K562 (cell line): ENCODE data around the gene CD300LB. TPM values are rescaled to one million over a fixed set of nuclear protein-coding genes. Genes with fewer than 3 reads are reported as not detected.

Source experiments
- ATAC-seq: fragments of 200-7000 bp; cut with Tn5 transposase; 3 replicates; pipeline ENCODE4 v1.9.1; 2020; ENCODE audit warnings: moderate library complexity
- BruUV-seq: library from RNA; stranded (reverse); fragments of 400-500 nt; replicated peaks from 2 replicates; lab custom pipeline; 2021; lab: Mats Ljungman, UMichigan
- CTCF ChIA-PET: fragments of 300-600 bp; formaldehyde crosslinking; extraction: SDS; loops from one replicate; lab custom pipeline; 2021; ENCODE audit warnings: low intra/inter-chr PET ratio; lab: Yijun Ruan, JAX
- POLR2A ChIA-PET: fragments of 300-600, 350-650 bp; sonication (Branson Sonifier 250); formaldehyde crosslinking; extraction: SDS; loops from one replicate; lab custom pipeline; 2021; ENCODE audit warnings: antibody characterized with exemption, inconsistent platforms; lab: Yijun Ruan, JAX
- DNase-seq, 4 experiments: peaks; one replicate each; pipeline versions ENCODE4 v3.0.0 to v3.0.0-alpha.2; 2011 to 2018; ENCODE audit warnings: low spot score in 3 of 4, mixed read lengths in 3 of 4; ENCODE audit errors: extremely low read depth in 1 of 4
- FAIRE-seq: peaks from 2 replicates; lab custom pipeline; 2011; peaks lifted over from hg19 to GRCh38; lab: Jason Lieb, UNC
- H2AFZ ChIP-seq: 2 replicates; pipeline ENCODE4 v1.6.0; 2011; ENCODE audit warnings: low read depth, low read length, control low read depth, inconsistent platforms
- H3K27ac ChIP-seq: fragments of 200-600 bp; 3 replicates; pipeline ENCODE4 v1.8.0; 2011; ENCODE audit warnings: low read depth, mild to moderate bottlenecking, control low read depth, inconsistent platforms, low read length, moderate library complexity, mixed read lengths; ENCODE audit errors: extremely low read depth
- H3K27me3 ChIP-seq, 2 experiments: fragments of 300-600 bp in 1 of 2; 2 replicates in 1 of 2; 3 replicates in 1 of 2; pipeline versions ENCODE4 v1.6.0 to v1.8.0; 2011; ENCODE audit warnings: inconsistent platforms in 2 of 2, low read length in 2 of 2, mild to moderate bottlenecking in 1 of 2, mixed read lengths in 1 of 2, moderate library complexity in 1 of 2; ENCODE audit not compliant: control insufficient read depth in 2 of 2, insufficient read depth in 2 of 2
- H3K36me3 ChIP-seq: fragments of 300-600 bp; 3 replicates; pipeline ENCODE4 v1.8.0; 2011; ENCODE audit warnings: mild to moderate bottlenecking, low read length, inconsistent platforms; ENCODE audit not compliant: control insufficient read depth, insufficient read depth
- H3K4me1 ChIP-seq, 2 experiments: fragments of 200-600 bp in 1 of 2; replicated peaks in 1 of 2; 2 replicates in 1 of 2; 3 replicates in 1 of 2; pipeline versions ENCODE4 v1.5.1 to v1.8.0; 2011; ENCODE audit warnings: inconsistent platforms in 2 of 2, low read length in 2 of 2, mild to moderate bottlenecking in 1 of 2, mixed read lengths in 1 of 2, moderate library complexity in 1 of 2; ENCODE audit not compliant: control insufficient read depth in 2 of 2, insufficient read depth in 2 of 2
- H3K4me2 ChIP-seq: 2 replicates; pipeline ENCODE4 v1.6.1; 2011; ENCODE audit warnings: low read length, control low read depth, inconsistent platforms, mixed read lengths; ENCODE audit not compliant: insufficient read depth
- H3K4me3 ChIP-seq: fragments of 200-600 bp; sonication (generic), shearing (Covaris generic); 2 replicates; pipeline ENCODE4 v1.5.1; 2016; ENCODE audit warnings: control low read depth, inconsistent platforms
- H3K79me2 ChIP-seq: fragments of 200-600 bp; 3 replicates; pipeline ENCODE4 v1.8.0; 2011; ENCODE audit warnings: low read length, inconsistent platforms; ENCODE audit not compliant: control insufficient read depth, insufficient read depth
- H3K9ac ChIP-seq, 2 experiments: 2 replicates each; pipeline versions ENCODE4 v1.6.0 to v1.6.1; 2011; ENCODE audit warnings: low read depth in 2 of 2, low read length in 2 of 2, control low read depth in 1 of 2, inconsistent platforms in 1 of 2, mild to moderate bottlenecking in 1 of 2, mixed read lengths in 1 of 2; ENCODE audit not compliant: insufficient read depth in 1 of 2
- H3K9me1 ChIP-seq: one replicate; pipeline ENCODE4 v1.6.0; 2011; ENCODE audit warnings: inconsistent platforms, mild to moderate bottlenecking, low read length, moderate library complexity; ENCODE audit not compliant: control insufficient read depth, insufficient read depth
- H3K9me3 ChIP-seq: replicated peaks from 2 replicates; pipeline ENCODE4 v1.5.1; 2011; ENCODE audit warnings: low read depth, low read length, inconsistent platforms; ENCODE audit not compliant: control insufficient read depth, insufficient read depth
- H4K20me1 ChIP-seq: replicated peaks from 2 replicates; pipeline ENCODE4 v1.6.1; 2011; ENCODE audit warnings: low read length, inconsistent platforms, mixed read lengths; ENCODE audit not compliant: control insufficient read depth, insufficient read depth
- HDAC1 ChIP-seq, 2 experiments: fragments of 450-650 bp; IDR thresholded peaks; 2 replicates each; pipeline ENCODE4 v1.6.1; 2016 to 2017; ENCODE audit warnings: inconsistent platforms in 1 of 2, mild to moderate bottlenecking in 1 of 2, moderate library complexity in 1 of 2
- HEY1 ChIP-seq: fragments of 250-450 bp; sonication (Bioruptor Pico); IDR thresholded peaks from 2 replicates; pipeline ENCODE4 v1.5.0; 2020; ENCODE audit warnings: mild to moderate bottlenecking, moderate library complexity, borderline replicate concordance
- MAFK ChIP-seq: IDR thresholded peaks from 2 replicates; pipeline ENCODE4 v1.6.1; 2011; ENCODE audit warnings: low read length, improper control_type of control experiment
- MCM2 ChIP-seq: fragments of 450-650 bp; IDR thresholded peaks from 2 replicates; pipeline ENCODE4 v1.6.1; 2017; ENCODE audit warnings: low read depth, mild to moderate bottlenecking
- MYNN ChIP-seq, 2 experiments: sonication (generic); formaldehyde crosslinking in 1 of 2; IDR thresholded peaks; 2 replicates each; pipeline versions ENCODE4 v1.5.0 to v1.6.1; 2016 to 2020; ENCODE audit warnings: antibody characterized with exemption in 1 of 2, missing genetic modification reagents in 1 of 2
- NCOR1 ChIP-seq: fragments of 450-650 bp; IDR thresholded peaks from 2 replicates; pipeline ENCODE4 v1.6.1; 2016; ENCODE audit warnings: mild to moderate bottlenecking, moderate library complexity
- NRF1 ChIP-seq, 2 experiments: fragments of 450-650 bp; IDR thresholded peaks in 1 of 2; conservative IDR thresholded peaks in 1 of 2; 2 replicates each; pipeline ENCODE4 v1.6.1; 2014; ENCODE audit warnings: mild to moderate bottlenecking in 2 of 2
- NUFIP1 ChIP-seq: fragments of 450-650 bp; IDR thresholded peaks from 2 replicates; pipeline ENCODE4 v1.6.1; 2018; ENCODE audit not compliant: partially characterized antibody
- OTX1 ChIP-seq: fragments of 450-650 bp; formaldehyde crosslinking; IDR thresholded peaks from 2 replicates; pipeline ENCODE4 v1.4.0; 2022; ENCODE audit warnings: mild to moderate bottlenecking
- PPARD ChIP-seq: fragments of 250-450 bp; sonication (Bioruptor Pico); IDR thresholded peaks from 2 replicates; pipeline ENCODE4 v1.8.0; 2022; ENCODE audit warnings: inconsistent platforms, mild to moderate bottlenecking, moderate library complexity
- RBM17 ChIP-seq: fragments of 200-400 bp; formaldehyde crosslinking; IDR thresholded peaks from 2 replicates; pipeline ENCODE4 v1.6.1; 2017; ENCODE audit warnings: low read depth, mild to moderate bottlenecking, low read length, borderline replicate concordance
- SIX5 ChIP-seq, 2 experiments: IDR thresholded peaks; 2 replicates each; pipeline ENCODE4 v1.6.1; 2011; ENCODE audit warnings: low read length in 2 of 2, borderline replicate concordance in 1 of 2, low read depth in 1 of 2, mild to moderate bottlenecking in 1 of 2, moderate library complexity in 1 of 2; ENCODE audit not compliant: insufficient read depth in 1 of 2
- SMAD4 ChIP-seq: fragments of 250-450 bp; sonication (Bioruptor Pico); conservative IDR thresholded peaks from 2 replicates; pipeline ENCODE4 v1.8.0; 2021; ENCODE audit warnings: inconsistent platforms, mild to moderate bottlenecking, moderate library complexity
- ZFPM2 ChIP-seq: fragments of 250-450 bp; sonication (Bioruptor Pico); IDR thresholded peaks from 2 replicates; pipeline ENCODE4 v1.5.1; 2022; ENCODE audit warnings: mild to moderate bottlenecking
- ZNF232 ChIP-seq: sonication (generic); formaldehyde crosslinking; IDR thresholded peaks from 2 replicates; pipeline ENCODE4 v1.8.0; 2022; ENCODE audit warnings: mild to moderate bottlenecking, missing genetic modification reagents
- ZNF277 ChIP-seq: fragments of 250-450 bp; sonication (Bioruptor Pico); IDR thresholded peaks from 2 replicates; pipeline ENCODE4 v1.8.0; 2022; ENCODE audit warnings: inconsistent platforms, mild to moderate bottlenecking, moderate library complexity, borderline replicate concordance
- ZNF324 ChIP-seq: fragments of 250-450 bp; sonication (Bioruptor Pico); IDR thresholded peaks from 2 replicates; pipeline ENCODE4 v1.4.0; 2020; ENCODE audit warnings: mild to moderate bottlenecking
- ZNF398 ChIP-seq: fragments of 250-450 bp; sonication (Bioruptor Pico); IDR thresholded peaks from 2 replicates; pipeline ENCODE4 v1.8.0; 2021; ENCODE audit warnings: moderate library complexity, mild to moderate bottlenecking, inconsistent platforms
- ZNF699 ChIP-seq: fragments of 250-450 bp; sonication (Bioruptor Pico); IDR thresholded peaks from 2 replicates; pipeline ENCODE4 v1.8.0; 2021; ENCODE audit warnings: mild to moderate bottlenecking, moderate library complexity; ENCODE audit not compliant: insufficient replicate concordance
- WGBS: fragments of 100-300 bp; shearing (Covaris generic); methylation state at CpG from one replicate; pipeline ENCODE4 v1.1.6; 2016; ENCODE audit warnings: low coverage, mixed read lengths; ENCODE audit not compliant: insufficient coverage; ENCODE audit errors: missing lambda C conversion rate; 5-methylcytosine and 5-hydroxymethylcytosine counted together
- in situ Hi-C: fragments of 300-500 bp; cut with MboI; formaldehyde crosslinking; loops from 4 replicates; pipeline ENCODE4 v1.15.0; 2018; ENCODE audit warnings: inconsistent platforms, mixed read lengths
- intact Hi-C: fragments of 100-400 bp; cut with micrococcal nuclease; formaldehyde crosslinking; loops from 2 replicates; pipeline ENCODE4 v1.14.2; 2022
- polyA plus RNA-seq, 8 experiments: library from polyadenylated mRNA; depleted of rRNA in 4 of 8; stranded (reverse) in 5 of 8; unstranded in 3 of 8; fragments of >200 nt; fragmentation: Nextera tagmentation in 2 of 8; fragmentation: Illumina TruSeq in 1 of 8; extraction: Ambion mirVana in 2 of 8; extraction: Trizol in 1 of 8; gene quantifications; 2 replicates each; pipeline versions ENCODE4 v1.2.1 to v1.2.3, GENCODE V29; 2011 to 2014; ENCODE audit warnings: inconsistent platforms in 1 of 8, missing spikeins in 1 of 8
- total RNA-seq, 7 experiments: library from RNA; depleted of rRNA in 6 of 7; stranded (reverse); fragments of >200 nt in 6 of 7; fragmentation: Illumina TruSeq in 2 of 7; extraction: Trizol in 2 of 7; gene quantifications; 2 replicates each; pipeline versions ENCODE4 v1.2.1 to v1.2.3, GENCODE V29; 2011 to 2021; ENCODE audit warnings: low replicate concordance in 1 of 7

The CD300LB gene
- total and polyA plus RNA-seq, 9 of the 15 experiments (the other 6 are each of a cell fraction or from before 2014, with no cell fraction given), result not detected

DNA sequence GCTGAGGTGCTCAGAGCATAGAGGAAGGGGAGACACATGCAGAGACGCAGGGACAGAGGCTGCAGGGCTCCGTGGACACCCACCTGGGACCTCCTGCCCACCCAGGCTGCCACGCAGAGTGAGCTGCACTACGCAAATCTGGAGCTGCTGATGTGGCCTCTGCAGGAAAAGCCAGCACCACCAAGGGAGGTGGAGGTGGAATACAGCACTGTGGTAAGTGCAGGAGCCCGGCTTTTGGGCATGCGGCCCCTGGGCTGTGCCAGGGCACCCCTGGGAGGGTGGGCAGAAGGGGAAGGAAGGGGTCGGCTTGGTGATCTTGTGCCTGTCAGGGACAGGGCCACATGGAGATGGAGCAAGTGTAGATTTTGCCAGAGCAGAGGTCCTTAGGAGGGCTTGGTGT lies 49.7 kb downstream of the CD300LB start:
- POLR2A ChIA-PET, result no interaction called here
- H3K9me3 ChIP-seq, result no peaks in the 10 kb centered on the region
- in situ Hi-C loops, result no loop called here

More for the DNA sequence above, 49.7 kb downstream of the CD300LB start:
- Histone ChIP-seq H3K79me2 (no peaks in the 10 kb centered on the region), H4K20me1 (no peaks in the 10 kb centered on the region), H3K4me2 (no peak overlapping the region), H3K27me3 (peaks cover 3 to 67% of the 10 kb centered on the region in 2 experiments; a peak in 2 of 5 replicates), H2AFZ (no peak overlapping the region), H3K9me1 (no peaks in the 10 kb centered on the region), H3K36me3 (no peaks in the 10 kb centered on the region), H3K4me3 (no peak overlapping the region), H3K4me1 (peaks cover 0 to 5% of the 10 kb centered on the region in 2 experiments; a peak in 3 of 5 replicates), H3K27ac (no peak overlapping the region), H3K9ac (peak overlapping the region in 1 of 2 experiments; percentile 26; a peak in 1 of 4 replicates)
- no peak for DNase-seq
- CTCF ChIA-PET, result no interaction called here
- no peak for ATAC-seq
- TF ChIP-seq NCOR1 (no peak), ZFPM2 (CRISPR knock-in tag) (no peak), MYNN (IDR thresholded peaks at IDR 0.05) (no peak), MYNN (CRISPR knock-in tag; IDR thresholded peaks at IDR 0.05) (no peak), RBM17 (no peak), ZNF699 (CRISPR knock-in tag) (no peak), ZNF398 (CRISPR knock-in tag) (no peak), NUFIP1 (no peak), MCM2 (no peak), HEY1 (CRISPR knock-in tag) (no peak), OTX1 (no peak), ZNF232 (no peak), SIX5 (IDR thresholded peaks at IDR 0.05; ENCODE audit: borderline replicate concordance in 1 of 2, insufficient read depth in 1 of 2, low read depth in 1 of 2, low read length in 2 of 2) (no peak), ZNF324 (CRISPR knock-in tag) (no peak), PPARD (CRISPR knock-in tag) (no peak), MAFK (no peak), SMAD4 (CRISPR knock-in tag) (no peak), ZNF277 (CRISPR knock-in tag) (no peak), NRF1 (conservative IDR thresholded peaks at IDR 0.05 in 1 of 2, IDR thresholded peaks at IDR 0.05 in 1 of 2) (no peak), HDAC1 (IDR thresholded peaks at IDR 0.05) (no peak)
- FAIRE-seq, result no peak
- no TSS peak for BruUV-seq
- intact Hi-C loops, result no loop called here
- whole genome bisulfite sequencing, result 0% methylated on average over 6 of the region's 7 CpGs
